ENCODE measurements around the gene NCAN.

- no peak for TF ChIP-seq CTCF (IDR thresholded peaks at IDR 0.05; ENCODE audit: insufficient read depth, low read length)
- no peak for TF ChIP-seq GABPA (IDR thresholded peaks at IDR 0.05; ENCODE audit: low read depth)
These were observed 62.4 kb downstream of the NCAN start for GRCh38 chr19:19274146-19274545.

Data from HL-60 (cell line).